ENCODE measurements around the gene AVEN.

AVEN gene, protein sequence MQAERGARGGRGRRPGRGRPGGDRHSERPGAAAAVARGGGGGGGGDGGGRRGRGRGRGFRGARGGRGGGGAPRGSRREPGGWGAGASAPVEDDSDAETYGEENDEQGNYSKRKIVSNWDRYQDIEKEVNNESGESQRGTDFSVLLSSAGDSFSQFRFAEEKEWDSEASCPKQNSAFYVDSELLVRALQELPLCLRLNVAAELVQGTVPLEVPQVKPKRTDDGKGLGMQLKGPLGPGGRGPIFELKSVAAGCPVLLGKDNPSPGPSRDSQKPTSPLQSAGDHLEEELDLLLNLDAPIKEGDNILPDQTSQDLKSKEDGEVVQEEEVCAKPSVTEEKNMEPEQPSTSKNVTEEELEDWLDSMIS

GRCh38 chr15:34038871-34039789 lies at the start of gene AVEN:
TSS of gene AVEN (minus strand) at chr15:34039204. CDS start at chr15:34039046, 158 bp downstream.
- no peak for TF ChIP-seq CTCF (IDR thresholded peaks at IDR 0.05)

DNA sequence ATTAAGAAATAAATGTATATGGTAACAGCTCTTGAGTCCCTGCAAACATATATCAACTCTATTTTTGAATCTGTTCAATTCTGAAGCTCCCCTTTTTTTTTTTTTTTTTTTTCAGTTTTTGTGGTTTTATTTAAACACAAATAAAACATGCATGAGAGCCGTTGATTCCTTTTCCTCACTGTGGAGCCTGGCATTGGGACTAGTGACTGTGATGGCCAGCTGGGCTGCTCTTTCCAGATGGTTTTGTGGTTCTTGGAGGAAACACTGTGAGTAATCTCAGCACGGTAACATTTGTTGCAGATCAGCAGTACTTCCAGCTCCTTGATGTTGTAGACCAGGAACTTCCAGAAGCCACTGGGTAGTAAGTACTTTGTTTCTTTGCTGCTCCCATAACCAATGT lies 46.7 kb upstream of the AVEN start:
- no peak for TF ChIP-seq CTCF (IDR thresholded peaks at IDR 0.05)

DNA sequence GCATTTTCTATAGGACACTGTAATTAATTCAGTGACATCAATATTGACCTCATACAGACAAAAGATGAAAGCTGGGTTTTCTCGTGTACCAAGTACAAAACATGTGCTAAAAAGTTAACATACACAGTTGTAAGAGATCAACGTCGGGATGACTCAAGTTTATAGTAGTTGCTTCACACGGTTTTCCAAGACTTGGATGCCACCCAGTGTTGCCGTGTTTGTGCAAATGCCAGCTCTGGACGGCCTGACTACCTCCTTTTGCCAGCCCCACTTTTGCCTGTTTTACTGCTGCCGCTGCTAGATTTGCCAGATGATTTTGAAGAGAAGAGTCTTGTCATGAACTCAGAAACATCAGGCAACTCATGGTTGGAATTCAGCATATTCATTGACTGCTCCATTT lies 45.1 kb upstream of the AVEN start:
- no peak for TF ChIP-seq CTCF (IDR thresholded peaks at IDR 0.05)

GRCh38 chr15:34079904-34080303 lies 40.9 kb upstream of the AVEN start:
- TF ChIP-seq CTCF (IDR thresholded peaks at IDR 0.05), result no peak

GRCh38 chr15:34078900-34079299 lies 39.9 kb upstream of the AVEN start:
- no peak for TF ChIP-seq CTCF (IDR thresholded peaks at IDR 0.05)

DNA sequence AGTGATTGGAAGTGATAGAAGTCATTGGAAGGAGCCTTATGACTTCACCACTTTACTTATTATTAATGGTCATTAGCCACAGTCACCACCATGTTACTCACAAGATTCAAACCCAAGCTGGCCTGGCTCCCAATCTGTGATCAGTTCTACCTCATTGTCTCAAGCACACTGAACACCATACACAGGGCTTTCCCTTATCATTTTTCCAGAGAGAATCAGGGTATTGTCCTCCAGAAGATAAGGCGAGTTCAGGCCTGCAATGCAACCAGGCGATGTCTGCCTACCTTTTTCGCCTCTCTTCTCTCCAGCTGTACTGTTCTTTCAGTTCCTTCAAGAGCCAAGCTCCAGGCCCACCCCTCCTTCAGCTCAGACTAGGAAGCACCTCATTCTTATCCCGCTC lies 37.8 kb upstream of the AVEN start:
- TF ChIP-seq CTCF (IDR thresholded peaks at IDR 0.05), result no peak

- no peak for TF ChIP-seq CTCF (IDR thresholded peaks at IDR 0.05)
These were observed 31.0 kb upstream of the AVEN start for GRCh38 chr15:34070003-34070402.
